ENCODE results near the gene SLC7A14.

The SLC7A14 gene

DNA sequence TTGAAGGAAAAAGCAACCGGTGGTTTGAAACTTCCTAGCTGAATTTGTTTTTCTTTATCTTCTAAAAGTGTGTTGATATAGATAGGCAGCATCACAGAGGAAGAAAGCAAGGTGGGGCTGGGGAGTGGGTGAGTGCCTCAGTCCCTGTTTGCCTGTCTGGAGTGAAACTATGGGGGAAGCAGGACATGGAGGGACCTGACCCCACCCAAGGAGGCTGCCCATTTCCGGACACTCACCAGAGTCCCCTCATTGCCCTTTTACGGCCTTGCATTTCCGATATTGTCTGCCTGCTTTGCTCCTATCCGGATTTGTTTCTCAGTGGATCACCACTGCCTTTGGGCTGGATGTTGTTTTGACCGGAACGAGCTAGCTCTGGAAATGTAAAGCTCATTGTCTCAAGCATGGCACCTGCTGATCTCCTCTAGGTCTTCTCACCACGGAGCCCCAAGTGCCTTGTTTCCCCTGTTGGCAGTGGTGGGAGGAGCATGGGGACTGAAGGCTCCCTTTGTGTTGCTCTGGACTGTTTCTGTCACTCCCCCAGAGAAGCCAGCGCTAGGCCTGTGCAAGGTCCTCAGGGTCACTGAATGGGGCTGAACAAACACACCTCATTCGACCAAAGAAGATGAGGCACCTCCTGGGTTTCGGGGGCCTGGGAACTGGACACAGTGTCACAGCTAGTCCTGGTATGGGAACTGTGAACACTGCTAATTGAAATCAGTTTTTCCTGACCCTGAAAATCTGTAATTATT lies 160.2 kb downstream of the SLC7A14 start:
- no peak for DNase-seq (ENCODE audit: low read depth)

DNA sequence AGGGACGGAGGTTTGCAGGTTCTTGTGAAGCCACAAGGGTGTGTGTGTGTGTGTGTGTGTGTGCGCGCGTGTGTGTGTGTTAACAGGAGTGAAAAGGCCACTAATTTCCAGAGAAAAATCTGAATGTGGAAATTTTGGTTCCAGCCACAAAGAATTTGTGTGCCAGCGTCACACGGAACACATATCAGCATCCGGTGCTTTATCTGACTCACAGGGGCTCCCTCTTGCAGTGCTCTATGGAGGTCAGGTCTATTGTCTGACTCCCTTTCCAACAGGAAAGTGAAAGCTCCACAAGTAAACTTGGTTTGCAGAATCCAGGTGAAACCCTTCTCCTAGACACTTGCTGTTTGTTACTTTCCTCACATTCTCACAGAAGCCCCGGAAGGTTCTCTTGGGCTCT lies 161.0 kb downstream of the SLC7A14 start:
- DNase-seq (ENCODE audit: low read depth), result no peak

DNA sequence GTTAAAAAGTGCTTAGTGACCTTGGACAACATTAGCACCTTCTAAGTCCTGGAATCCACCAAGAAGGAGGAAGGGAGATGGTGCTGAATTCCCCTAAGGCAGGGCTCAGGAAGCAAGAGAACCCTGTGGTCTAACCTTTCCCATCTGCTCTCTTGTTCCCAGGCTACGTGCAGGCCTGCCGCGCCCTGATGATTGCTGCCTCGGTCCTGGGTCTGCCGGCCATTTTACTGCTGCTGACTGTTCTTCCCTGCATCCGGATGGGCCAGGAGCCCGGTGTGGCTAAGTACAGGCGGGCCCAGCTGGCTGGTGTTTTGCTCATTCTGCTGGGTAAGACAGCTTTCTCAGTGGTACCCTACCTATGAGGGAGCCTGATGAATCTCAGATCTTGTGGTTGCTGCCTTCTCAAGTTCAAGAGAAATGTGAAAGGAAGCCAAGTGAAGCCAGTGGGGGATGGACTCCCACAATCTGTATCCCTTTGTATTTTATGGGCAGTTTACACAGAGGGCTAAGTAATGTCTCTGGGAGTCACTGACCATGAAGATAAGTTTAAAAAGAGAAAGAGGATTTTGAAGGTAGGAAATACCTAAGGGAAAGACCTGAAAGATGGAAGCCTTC lies 162.8 kb downstream of the SLC7A14 start:
- no peak for DNase-seq (ENCODE audit: low read depth)

DNA sequence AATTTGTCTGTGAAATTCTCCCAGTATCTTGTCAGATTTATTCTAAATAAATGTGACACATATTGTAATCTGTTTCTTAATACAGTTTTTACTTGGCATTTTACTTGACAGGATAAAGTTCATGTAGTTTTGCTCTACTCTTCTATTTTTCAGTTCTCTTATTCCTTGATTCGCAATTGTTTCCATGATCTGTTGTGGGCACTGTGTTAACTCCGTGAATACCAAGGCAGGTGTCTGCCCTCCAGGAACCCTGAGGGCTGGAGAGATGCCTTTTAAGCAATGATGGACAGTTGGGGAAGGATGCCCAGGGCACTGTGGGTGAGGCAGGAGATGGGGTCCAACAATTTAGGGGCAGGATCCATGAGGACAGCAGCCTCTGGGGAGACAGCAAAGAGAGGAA lies 164.1 kb downstream of the SLC7A14 start:
- no peak for DNase-seq (ENCODE audit: low read depth)

DNA sequence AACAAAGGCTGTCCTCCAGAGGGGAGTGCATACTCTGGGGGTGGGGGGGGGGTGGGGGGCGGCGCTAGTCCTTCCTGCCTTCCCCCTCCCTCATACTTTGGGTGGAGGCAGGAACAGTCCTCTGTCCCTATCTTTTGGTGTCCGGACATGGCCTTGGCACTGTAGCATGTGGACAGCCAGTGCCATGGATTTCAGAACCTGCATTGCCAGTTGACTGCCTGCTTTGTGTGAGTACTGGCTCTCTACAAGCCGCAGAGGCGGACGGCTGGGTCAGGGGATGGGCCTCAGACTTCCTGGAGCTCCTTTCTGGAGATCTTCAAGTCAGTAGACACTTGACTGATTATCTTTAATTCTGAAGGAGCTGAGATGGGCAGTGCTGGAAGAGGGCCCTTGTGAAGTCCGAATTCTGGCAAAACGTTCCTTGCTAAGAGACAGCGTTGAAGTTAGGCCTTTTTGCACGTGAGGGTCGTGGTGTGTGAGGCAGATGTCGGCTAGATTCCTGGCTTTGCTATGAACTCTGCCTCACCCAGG lies 164.7 kb downstream of the SLC7A14 start:
- no peak for DNase-seq (ENCODE audit: low read depth)

DNA sequence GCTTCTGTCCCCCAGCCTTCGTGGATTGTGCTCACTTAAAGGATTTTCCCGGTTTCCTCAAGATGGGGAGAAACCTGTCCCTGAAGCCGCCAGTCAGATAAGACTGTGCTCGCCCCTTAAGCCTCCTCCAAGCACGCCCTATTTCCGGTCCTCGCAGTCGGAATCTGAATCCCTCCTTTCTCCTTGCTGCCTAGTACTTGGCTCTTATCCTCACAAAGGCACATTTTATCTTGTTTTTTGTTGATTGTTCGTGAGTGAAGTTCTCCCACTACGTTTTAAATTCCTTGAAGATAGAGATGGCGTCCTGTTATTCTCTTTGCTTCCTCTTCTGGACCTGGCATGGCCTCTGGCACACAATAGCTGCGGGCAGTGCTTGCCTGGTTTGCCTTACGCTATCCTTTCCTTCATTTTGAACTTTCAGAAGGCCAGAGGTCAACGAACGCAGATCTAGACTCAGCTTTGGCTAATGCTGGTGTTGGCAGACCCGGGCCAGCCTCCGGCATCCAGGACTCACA lies 165.5 kb downstream of the SLC7A14 start:
- no peak for DNase-seq (ENCODE audit: low read depth)

DNA sequence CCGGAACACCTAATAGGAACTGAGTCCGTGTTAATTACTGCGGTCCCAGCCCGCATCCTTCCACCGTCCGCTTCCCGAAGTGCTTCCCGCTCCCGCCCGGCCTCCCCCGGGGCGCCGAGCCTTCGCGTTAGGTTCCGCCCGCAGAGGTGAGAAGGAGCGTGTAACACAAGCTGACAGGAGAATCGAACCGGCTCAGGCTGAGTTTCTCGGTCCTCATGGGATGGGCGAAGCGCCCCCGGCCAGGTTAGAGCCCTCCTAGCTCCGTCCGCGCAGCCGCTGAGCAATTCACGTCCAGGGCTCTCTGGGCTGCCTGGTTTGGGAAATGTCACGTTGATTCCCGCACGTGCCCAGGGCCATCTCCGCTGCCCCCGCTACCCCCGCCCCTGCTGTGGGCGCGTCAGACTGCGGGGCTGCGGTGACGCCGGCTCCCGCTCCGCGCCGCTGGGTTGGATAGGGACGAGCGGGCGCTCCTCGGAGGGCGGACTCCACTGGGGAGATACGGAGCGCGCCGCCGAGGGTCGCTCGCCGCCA lies 166.3 kb downstream of the SLC7A14 start:
- DNase-seq (ENCODE audit: low read depth), result no peak

DNA sequence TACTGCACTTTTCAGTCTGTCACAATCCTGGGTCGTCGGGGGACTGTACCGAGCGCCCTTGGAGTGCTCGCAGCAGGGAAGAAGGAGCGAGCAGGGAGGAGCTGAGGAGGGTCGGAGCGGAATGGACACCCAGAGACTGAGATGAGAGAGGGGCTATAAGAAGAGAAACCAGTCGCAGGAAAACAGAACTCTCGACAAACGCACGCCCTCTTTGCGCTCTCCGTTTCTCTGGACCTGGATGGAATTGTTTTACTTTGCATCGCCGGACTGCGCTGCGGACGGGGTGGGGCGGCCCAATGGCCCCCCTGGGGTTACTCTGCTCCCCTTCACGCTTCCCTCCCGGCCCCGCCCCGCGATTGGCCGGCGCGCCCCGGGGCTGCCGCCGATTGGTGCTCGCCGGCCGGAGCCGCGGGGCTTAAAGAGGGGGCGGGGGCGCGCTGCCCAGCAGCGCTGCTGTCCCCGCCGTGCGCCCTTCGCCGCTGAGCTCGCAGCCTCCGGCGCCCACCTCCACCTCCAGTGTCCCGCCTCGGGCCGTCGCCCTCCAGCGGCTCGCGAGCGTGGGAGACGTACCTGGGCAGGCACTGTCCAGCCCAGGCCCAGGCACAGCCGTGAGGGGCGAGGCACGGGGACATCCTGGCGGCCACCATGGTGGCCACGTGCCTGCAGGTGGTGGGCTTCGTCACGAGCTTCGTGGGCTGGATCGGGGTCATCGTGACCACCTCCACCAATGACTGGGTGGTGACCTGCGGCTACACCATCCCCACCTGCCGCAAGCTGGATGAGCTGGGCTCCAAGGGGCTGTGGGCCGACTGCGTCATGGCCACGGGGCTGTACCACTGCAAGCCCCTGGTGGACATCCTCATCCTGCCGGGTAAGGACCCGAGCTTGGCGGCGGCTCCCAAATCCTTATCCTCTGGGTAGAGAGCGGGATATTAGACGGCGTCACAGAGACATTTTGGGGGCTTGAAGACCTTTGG lies 167.2 kb downstream of the SLC7A14 start, which contains the start of gene CLDN11:
CLDN11 (plus strand) TSS at position 447 of the 977 bp plus-strand sequence; CDS start at position 646, 199 bp downstream.
- DNase-seq (ENCODE audit: low read depth), result no peak

DNA sequence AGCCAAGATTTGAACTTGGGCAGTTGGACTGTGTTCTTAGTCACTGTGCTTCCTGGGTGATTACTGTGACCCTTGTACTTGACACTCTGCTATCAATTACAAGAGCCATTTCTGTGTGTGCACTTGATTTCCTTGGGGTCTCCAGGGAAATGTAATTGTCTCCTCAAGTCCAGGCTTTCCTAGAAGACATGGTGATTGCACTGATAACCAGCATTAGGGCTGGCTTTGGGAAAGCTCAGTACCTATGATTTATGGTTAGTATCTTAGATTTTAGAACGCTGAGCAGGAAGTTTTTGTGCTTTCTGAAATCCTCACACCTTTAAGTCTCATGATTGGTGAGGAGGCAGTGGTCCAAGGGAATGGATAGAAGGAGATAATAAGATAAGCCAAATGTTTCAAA lies 168.8 kb downstream of the SLC7A14 start:
- no peak for DNase-seq (ENCODE audit: low read depth)

DNA sequence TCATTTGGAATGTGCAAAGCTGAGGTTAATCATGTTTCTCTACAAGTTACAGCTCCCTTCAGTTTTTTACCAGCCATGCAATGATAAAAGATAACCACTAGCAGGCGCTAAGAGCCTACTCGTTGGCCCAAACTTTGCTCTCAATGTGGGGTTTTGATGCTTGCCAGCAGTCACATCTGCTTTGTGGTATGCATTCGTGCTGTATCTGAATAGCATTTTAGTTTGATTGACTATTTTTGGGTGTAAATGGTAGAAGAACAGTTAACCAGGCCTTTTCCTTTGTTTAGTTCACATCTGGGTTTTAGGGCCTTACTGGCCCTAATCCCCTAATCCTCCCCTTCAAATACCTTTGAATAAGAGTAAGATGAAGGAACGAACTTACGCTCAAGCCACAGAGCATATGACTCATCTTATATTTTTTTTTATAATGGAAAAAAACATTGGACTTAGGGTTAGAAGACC lies 171.6 kb downstream of the SLC7A14 start:
- peak; percentile 94 for DNase-seq (ENCODE audit: low read depth)

DNA sequence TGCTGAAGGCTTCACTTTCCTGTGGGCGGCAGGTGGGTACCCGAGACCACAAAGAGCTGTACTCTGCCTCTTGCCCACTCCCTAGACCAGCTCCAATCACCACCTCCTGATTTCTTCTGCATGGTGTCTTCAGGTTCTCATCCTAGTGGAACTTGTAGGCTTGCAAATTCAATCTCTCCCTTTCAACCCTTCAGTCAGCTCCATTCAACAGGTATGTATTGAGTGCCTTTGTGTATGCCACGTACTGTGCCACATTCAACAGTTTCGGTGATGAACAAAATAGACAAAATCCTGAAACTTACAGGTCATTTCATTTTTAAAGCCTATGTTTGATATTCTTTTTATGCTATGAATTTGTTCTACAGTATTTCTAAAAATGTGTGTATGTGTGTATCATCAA lies 172.6 kb downstream of the SLC7A14 start:
- no peak for DNase-seq (ENCODE audit: low read depth)

DNA sequence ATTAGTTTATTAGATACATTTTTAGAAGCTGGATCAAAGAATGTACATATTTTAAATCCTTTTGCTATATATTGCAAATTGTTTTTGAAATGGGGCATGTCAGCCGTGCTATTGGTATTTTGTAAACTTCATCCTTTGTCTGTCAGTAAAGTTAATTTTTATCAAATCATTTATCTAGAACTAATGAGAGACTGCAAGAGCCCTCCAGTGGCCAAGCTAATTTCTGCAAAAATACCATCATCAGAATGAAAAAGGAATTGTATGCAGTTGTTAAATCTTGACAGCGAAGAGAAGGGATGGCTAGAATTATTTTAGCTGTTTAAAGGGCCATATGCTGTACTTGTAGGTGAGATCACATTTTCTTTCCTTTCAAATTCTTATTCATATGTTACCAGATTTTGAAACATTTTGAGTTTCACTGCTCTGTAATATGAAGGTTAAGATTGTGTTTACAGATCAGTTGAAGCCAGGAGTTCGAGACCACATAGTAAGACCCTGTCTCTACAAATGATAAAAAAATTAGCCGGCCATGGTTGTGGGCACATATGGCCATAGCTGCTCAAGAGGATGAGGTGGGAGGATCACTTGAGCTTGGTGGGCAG lies 175.3 kb downstream of the SLC7A14 start:
- no peak for DNase-seq (ENCODE audit: low read depth)

Measured in HS-5 (cell line).